T-helper 1 cell treated with Interleukin-12 subunit alpha and Interleukin-12 subunit beta and Interleukin-4 antibody, amounts not matched to agents 30 ng/mL and 1 ng/mL, for 36 hours (primary cell): ENCODE data around the gene SMURF2. TPM values are rescaled to one million over a fixed set of nuclear protein-coding genes. Genes with fewer than 3 reads are reported as not detected.

ENCODE experiments used
- total RNA-seq: library from RNA; stranded (reverse); gene quantifications from 2 replicates; pipeline ENCODE4 v1.2.3, GENCODE V29; 2022

The SMURF2 gene
- total RNA-seq, 1 donor from 2014 or later: 16.8 TPM

Other genes with a start within 250 kb of the SMURF2 start
- 3.6 and 5.4 TPM in 2 replicates for gene MILR1, start 213.2 kb downstream of the SMURF2 start, total RNA-seq
- 29.3 and 31.8 TPM in 2 replicates for gene POLG2, start 165.3 kb downstream of the SMURF2 start, total RNA-seq
- 884 and 889 TPM in 2 replicates for gene DDX5, start 156.0 kb downstream of the SMURF2 start, total RNA-seq
- gene CEP95, start 155.3 kb downstream of the SMURF2 start, total RNA-seq: 48.3 and 51.6 TPM in 2 replicates